Prostate gland (tissue), 2 donors: Measurements from ENCODE around the gene PAQR4.

ENCODE experiments used
- POLR2A ChIP-seq: fragments of 450-650 bp; IDR thresholded peaks from one replicate; pipeline ENCODE4 v1.6.1; 2016; ENCODE audit warnings: antibody characterized with exemption, mild to moderate bottlenecking
- TF ChIP-seq, protein P1 (sequence below), 4 experiments: fragments of 200-600 bp in 2 of 4; fragments of 450-650 bp in 2 of 4; sonication (generic) in 2 of 4; IDR thresholded peaks; 1 replicate in 3 of 4; 2 replicates in 1 of 4; pipeline ENCODE4 v1.5.1; 2016 to 2019; ENCODE audit warnings: antibody characterized with exemption in 4 of 4, mild to moderate bottlenecking in 2 of 4, moderate library complexity in 2 of 4

DNA sequence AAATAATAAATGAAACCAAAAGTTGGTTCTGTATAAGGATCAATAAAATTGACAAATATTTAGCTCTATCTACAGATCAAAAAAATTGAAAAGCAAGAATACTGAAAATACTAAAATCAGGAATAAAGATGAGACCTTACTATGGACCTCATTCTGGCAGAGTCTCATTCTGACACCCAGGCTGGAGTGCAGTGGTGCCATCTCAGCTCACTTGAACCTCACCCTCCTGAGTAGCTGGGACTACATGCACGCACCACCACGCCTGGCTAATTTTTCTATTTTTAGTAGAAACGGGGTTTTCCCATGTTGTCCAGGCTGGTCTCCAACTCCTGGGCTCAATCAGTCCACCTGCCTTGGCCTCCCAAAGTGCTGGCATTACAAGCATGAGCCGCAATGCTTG lies 27.1 kb upstream of the PAQR4 start:
- TF ChIP-seq, protein P1, sequence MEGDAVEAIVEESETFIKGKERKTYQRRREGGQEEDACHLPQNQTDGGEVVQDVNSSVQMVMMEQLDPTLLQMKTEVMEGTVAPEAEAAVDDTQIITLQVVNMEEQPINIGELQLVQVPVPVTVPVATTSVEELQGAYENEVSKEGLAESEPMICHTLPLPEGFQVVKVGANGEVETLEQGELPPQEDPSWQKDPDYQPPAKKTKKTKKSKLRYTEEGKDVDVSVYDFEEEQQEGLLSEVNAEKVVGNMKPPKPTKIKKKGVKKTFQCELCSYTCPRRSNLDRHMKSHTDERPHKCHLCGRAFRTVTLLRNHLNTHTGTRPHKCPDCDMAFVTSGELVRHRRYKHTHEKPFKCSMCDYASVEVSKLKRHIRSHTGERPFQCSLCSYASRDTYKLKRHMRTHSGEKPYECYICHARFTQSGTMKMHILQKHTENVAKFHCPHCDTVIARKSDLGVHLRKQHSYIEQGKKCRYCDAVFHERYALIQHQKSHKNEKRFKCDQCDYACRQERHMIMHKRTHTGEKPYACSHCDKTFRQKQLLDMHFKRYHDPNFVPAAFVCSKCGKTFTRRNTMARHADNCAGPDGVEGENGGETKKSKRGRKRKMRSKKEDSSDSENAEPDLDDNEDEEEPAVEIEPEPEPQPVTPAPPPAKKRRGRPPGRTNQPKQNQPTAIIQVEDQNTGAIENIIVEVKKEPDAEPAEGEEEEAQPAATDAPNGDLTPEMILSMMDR (IDR thresholded peaks at IDR 0.05) = no peak
- no peak for TF ChIP-seq POLR2A
